HG02678 (cell line): ENCODE measurements around the gene RTL5.
"Not testable (repeated sequence)": the region's sequence is repeated elsewhere in the genome, so short reads cannot be mapped to it uniquely, and the experiment has no call there.

Experiments used
- ATAC-seq: cut with Tn5 transposase; IDR thresholded peaks from one replicate; pipeline ENCODE4 v1.9.1; 2021; ENCODE audit warnings: mild to moderate bottlenecking, moderate library complexity; ENCODE audit not compliant: unreplicated experiment

The RTL5 gene

GRCh38 chrX:72131317-72132294, at the start of gene RTL5:
Gene RTL5, minus strand, starts transcription at chrX:72131915.
- no peak for ATAC-seq

DNA sequence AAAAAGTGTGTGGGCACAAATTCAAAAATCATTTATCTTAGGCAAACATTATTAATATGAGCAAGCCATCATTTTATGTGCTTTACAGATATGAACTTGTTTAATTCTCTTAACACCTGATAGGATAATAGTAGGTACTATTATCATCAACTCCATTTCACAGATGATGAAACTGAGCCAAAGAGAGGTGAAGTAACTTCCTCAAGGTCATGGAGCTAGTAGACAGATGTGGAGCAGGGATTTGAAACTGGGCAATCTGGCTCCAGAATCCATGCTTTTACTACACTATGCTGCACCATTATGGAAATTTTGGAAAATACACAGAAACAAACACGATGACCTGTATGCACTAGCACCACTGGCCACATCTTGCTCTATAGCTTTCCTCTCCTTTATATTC, 48.8 kb upstream of the RTL5 start:
- no peak for ATAC-seq

- ATAC-seq = no peak
Measured at GRCh38 chrX:72176981-72177380, 45.3 kb upstream of the RTL5 start.

- ATAC-seq = not testable (repeated sequence)
Measured at GRCh38 chrX:72176289-72176688, 44.6 kb upstream of the RTL5 start.

- ATAC-seq = no peak
Measured at GRCh38 chrX:72169008-72169728, 37.5 kb upstream of the RTL5 start.

DNA sequence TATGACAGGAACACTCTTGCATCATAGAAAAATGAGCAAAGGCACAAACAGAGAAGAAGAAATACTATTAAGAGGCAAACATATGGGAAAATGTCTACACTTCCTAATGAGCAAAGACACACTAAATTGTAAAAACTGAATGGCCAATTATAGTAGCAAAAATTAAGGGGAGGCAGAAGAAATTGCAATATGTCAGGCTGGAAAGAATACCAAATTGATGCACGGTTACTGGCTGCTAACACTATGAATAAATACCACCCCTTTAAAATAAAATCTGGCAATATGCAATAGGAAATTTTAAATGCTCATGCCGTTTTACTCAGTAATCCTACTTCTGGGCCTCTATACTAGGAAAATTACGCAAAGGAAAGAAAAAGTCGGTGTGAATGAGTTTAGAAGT, 33.8 kb upstream of the RTL5 start:
- ATAC-seq = no peak

- no peak for ATAC-seq
Measured at GRCh38 chrX:72159769-72160168, 28.1 kb upstream of the RTL5 start.

- no peak for ATAC-seq
Measured at GRCh38 chrX:72158773-72159172, 27.1 kb upstream of the RTL5 start.

DNA sequence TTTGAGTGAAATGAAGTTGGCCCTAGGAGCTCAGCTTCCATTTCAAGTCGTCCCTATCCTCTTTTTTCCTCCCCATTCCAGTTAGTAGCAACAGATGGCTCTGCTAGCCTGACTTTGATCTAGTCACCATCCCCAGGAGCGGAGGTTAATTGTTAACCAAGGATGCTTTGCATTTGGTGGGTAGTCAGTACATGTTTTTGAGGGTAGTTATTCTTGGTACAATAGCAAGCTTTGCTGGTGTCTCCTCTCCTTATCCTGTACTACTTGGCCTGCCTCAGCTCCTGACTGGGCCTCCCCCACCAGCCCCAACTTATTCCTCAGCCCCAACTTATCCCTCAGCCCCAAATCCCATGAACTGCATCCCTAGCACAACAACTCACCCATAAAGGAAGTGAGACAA, 14.8 kb upstream of the RTL5 start:
- ATAC-seq = no peak

- no peak for ATAC-seq
Measured at GRCh38 chrX:72145181-72145580, 13.5 kb upstream of the RTL5 start.

- ATAC-seq = no peak
Measured at GRCh38 chrX:72143609-72143907, 11.8 kb upstream of the RTL5 start.

DNA sequence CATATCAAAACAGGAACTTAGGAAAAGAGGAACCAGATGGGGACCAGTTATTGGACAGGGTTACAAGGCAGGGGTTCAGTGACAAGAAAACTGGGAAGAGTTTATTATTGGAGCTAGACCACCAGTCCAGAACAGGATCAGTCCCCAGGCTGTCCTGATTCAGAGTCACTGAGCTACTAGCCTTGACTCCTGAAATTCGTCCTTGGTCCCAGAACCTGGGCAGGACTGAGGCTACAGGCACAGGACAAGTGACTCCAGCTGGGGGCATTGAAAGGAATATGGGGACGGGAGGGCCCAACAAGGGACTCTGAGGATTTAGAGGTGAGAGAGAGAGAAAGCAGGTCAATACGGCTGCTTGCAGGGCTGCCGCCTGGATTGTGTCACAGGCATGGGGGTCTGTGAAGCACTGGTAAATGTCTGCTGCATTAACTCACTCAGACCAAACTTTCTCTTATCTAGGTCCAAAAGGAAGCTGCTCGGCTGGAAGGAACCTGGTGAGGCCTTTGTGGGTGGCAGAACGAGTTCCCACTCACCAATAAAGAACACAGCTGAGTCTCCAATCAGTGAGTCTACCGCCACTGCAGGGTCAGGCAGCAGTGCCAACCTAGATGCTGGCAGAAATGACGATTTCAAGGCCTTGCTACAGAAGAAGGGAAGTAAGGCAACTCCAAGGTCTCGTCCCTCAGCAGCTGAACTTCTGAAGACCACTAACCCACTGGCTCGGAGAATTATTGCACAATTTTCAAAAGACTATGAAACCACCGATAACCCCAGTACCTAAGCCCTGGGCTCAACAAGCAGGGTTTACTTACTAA, 11.3 kb upstream of the RTL5 start:
- ATAC-seq = no peak

DNA sequence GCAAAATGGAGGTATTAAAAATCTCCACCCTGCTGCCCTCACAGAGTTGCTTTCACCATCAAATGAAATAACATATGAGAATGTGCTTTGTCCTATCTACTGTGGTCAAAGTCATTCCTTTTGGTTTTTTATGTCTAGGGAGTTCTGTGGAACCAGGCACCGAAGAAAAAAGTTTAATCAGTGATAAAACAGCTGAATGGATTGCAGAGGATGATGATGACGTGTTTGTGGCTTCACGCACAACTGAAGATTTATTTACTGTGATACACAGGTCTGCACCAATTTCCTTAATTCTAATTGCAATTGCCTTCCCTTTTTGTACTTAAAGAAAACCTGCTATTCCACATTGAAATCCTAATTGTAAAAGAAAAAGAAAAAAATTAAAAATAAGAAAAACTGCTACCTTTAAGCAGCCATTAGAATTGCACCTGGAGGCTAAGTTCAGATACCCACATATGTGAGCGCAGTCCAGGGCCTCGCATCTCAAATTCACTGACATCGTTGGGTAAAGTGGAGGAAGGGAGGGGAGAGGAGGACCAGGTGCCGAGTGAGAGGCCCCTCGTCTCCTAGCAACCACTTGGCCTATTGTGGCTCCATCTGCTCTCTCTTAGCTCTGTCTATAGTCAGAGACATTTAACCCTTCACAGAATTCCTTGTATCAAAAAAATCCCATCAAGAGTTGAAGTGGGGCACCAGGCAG, 10.5 kb upstream of the RTL5 start:
- no peak for ATAC-seq

DNA sequence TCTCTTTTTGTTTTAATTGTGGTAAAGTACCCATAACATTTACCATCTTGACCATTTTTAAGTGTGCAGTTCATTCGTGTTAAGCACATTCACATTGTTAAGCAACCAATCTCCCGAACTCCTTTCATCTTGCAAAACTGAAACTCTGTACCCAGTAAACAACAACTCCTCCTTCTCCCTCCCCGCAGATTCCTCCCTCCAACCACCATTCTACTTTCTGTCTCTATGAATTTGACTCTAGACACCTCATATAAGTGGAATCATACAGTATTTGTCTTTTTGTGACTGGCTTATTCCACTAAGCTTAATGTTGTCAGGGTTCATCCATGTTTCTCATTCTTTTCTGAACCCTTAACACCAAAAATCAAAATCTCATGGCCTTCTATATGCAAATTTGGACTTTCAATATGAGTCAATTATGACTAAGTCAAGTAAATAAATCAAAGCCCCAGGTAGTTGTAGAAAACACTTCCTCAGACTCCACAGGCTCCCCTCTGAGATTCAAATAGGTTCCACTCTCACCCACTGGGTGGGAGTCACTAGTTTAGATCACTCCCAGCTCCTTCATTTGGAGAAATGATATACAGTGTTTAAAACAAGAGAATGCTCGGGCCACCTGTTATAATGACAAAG, 9.8 kb upstream of the RTL5 start:
- ATAC-seq = no peak

DNA sequence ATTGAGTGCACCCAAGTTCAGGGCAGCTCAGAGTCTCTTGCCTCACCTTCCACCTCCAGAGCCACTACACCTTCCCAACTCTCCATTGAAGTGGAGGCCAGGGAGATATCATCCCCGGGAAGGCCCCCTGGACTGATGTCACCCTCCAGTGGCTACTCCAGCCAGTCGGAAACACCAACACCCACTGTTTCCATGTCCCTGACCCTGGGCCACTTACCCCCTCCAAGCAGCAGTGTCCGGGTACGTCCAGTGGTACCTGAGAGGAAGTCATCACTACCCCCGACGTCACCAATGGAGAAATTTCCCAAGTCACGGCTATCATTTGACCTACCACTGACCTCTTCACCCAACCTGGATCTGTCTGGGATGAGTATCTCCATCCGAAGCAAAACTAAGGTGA, 7.8 kb upstream of the RTL5 start:
- ATAC-seq = no peak

DNA sequence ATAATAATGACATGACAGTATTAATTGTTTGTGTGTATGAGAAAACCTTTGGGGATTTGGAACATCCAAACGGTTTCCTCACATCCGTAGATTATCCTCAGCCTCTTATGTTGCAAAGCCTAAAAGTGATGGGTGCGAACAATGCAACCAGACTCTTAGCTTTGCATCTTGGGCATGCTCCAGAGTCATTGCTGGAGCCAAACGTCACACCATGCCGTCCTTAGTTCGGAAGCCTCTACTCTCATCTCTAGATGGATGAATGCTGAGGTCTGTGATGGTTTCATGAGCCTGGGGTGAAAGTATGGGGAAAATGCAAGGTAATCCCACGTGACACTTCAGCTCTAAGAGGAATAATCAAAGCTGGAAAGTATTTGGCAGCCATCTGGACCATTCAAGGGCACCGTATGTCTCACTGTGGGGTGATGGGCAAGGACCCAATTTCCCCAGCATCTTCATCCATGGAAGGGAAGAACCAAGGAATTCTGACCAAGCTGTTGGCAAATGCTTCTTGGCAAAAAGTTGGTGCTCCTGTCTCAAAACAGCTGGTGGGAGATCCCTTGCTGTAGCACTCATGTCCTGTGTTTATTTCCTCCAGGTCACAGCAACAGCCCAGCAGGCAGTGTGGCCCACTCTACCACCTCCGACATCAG, 6.3 kb upstream of the RTL5 start:
- ATAC-seq = no peak

DNA sequence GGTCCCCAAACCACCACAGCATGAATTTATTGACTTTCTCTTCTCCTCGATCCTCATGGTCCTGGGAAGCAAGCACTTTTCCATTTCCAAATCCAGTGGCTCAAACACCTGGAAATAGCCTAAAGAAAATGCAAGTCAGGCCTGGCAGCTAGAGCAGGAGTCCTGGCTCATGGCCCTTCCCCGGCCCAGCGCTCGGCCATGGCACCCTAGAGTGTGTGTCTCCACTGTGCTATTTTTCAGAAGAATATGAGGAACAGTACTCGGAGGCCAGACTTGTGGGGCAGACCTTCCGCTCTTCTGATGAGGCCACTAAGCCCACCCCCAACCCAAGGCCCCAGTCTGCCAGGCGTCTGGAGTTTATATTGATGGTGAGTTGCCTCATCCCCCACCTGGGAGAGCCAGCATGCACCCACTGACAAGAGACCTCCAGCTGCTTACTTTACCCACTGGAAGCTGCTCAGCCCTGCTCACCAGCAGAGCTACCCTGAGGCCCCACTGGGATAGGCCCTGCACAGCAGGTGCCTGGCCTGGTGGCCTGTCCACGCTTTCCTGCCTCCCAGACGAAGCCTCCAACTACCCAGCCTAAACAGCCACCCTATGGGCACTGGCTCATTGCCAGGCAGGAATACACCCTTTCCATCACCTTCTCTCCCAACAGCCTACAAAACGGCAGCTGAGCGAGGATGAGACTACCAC, 2.3 kb upstream of the RTL5 start:
- no peak for ATAC-seq

DNA sequence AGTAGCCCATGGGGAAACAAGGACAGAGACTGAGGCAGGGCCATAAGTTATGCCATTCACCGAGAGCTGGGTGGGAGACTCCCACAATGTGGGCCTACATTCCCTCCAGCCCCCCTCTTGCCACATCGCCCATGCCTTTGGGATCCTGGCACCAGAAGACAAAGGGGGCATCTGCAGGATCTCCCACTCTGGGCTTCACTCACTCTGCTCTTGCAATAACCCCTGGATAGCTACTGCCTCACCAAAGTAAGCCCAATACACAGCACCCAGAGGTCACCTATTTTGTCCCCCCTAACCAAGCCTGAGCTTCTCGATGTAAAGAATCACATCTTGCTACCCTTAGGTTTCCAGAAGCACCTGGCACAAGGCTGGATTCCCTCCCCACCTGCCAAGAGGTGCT, 741 bp upstream of the RTL5 start:
- ATAC-seq = no peak

DNA sequence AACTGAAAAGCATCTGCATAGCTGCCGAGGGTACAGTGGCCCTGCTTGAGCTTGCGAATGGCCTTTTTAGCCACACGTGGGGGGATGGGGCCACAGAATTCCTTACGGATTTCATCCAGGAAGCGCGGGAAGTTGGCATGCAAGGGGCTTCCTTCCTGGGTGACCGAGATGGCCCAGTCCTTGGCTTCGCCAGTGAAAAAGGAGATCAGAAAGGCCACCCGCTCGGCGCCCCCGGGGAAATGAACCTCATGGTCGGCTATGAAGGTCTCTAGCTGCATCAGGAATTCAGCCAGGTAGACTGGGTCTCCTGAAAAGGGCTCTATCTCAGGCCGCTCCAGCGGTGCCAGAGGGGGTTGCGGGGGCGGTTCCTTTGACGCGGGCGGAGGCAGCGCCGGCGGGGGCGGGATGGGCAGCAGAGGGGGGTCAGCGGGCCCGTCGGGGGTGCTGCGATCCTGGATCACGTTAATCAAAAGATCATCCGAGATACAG, 909 bp downstream of the RTL5 start:
- ATAC-seq = no peak
